Karpas-422 (cell line): Measurements from ENCODE around the gene CACNA2D3. TPM values are rescaled to one million over a fixed set of nuclear protein-coding genes. Genes with fewer than 3 reads are reported as not detected.
A peak's percentile ranks its signal among the peaks of the same experiment; 100 is the strongest.

ENCODE experiments used
- DNase-seq: peaks from one replicate; pipeline ENCODE4 v3.0.0-alpha.2; 2015
- H2AFZ ChIP-seq: fragments of 200-600 bp; sonication (generic); 2 replicates; pipeline ENCODE4 v1.6.1; 2014; ENCODE audit warnings: antibody characterized with exemption, low read length, mixed read lengths
- H3K27ac ChIP-seq: fragments of 200-600 bp; sonication (generic); 2 replicates; pipeline ENCODE4 v1.5.1; 2014; ENCODE audit warnings: mild to moderate bottlenecking, low read length, moderate library complexity
- H3K27me3 ChIP-seq: fragments of 200-600 bp; sonication (generic); 2 replicates; pipeline ENCODE4 v1.6.1; 2014; ENCODE audit warnings: low read length, mixed read lengths
- H3K36me3 ChIP-seq: fragments of 200-600 bp; sonication (generic); 2 replicates; pipeline ENCODE4 v1.6.1; 2014; ENCODE audit warnings: low read length, mixed read lengths; ENCODE audit not compliant: insufficient read depth
- H3K4me1 ChIP-seq: fragments of 200-600 bp; sonication (generic); 2 replicates; pipeline ENCODE4 v1.6.1; 2014; ENCODE audit warnings: mild to moderate bottlenecking, low read length, mixed read lengths
- H3K4me2 ChIP-seq: fragments of 200-600 bp; sonication (generic); 2 replicates; pipeline ENCODE4 v1.6.1; 2014; ENCODE audit warnings: low read length, low read depth, mild to moderate bottlenecking; ENCODE audit not compliant: poor library complexity, severe bottlenecking
- H3K4me3 ChIP-seq: fragments of 200-600 bp; sonication (generic); 2 replicates; pipeline ENCODE4 v1.5.1; 2014; ENCODE audit warnings: mild to moderate bottlenecking, antibody characterized with exemption, low read length, mixed read lengths
- H3K79me2 ChIP-seq: fragments of 200-600 bp; sonication (generic); 2 replicates; pipeline ENCODE4 v1.6.1; 2014; ENCODE audit warnings: mild to moderate bottlenecking, low read length, mixed read lengths
- H3K9ac ChIP-seq: fragments of 200-600 bp; sonication (generic); 2 replicates; pipeline ENCODE4 v1.6.0; 2014; ENCODE audit warnings: low read length
- H3K9me2 ChIP-seq: fragments of 200-600 bp; sonication (generic), shearing (Covaris generic); replicated peaks from 2 replicates; pipeline ENCODE4 v1.6.0; 2014; ENCODE audit warnings: mild to moderate bottlenecking, low read length, moderate library complexity; ENCODE audit not compliant: insufficient read depth
- H3K9me3 ChIP-seq: fragments of 300-700, 200-600 bp; sonication (generic); 2 replicates; pipeline ENCODE4 v1.6.1; 2014; ENCODE audit warnings: low read length, mixed read lengths
- H4K20me1 ChIP-seq: fragments of 200-600 bp; sonication (generic); 2 replicates; pipeline ENCODE4 v1.6.1; 2014; ENCODE audit warnings: mild to moderate bottlenecking, antibody characterized with exemption, low read length, low read depth; ENCODE audit not compliant: insufficient read depth
- total RNA-seq: library from RNA; depleted of rRNA; stranded (reverse); fragments of >200 nt; shearing (Covaris generic); gene quantifications from 2 replicates; pipeline ENCODE4 v1.2.3, GENCODE V29; 2014; ENCODE audit warnings: low replicate concordance

CACNA2D3 gene
- total RNA-seq, 1 experiment from 2014 or later = not detected

DNA sequence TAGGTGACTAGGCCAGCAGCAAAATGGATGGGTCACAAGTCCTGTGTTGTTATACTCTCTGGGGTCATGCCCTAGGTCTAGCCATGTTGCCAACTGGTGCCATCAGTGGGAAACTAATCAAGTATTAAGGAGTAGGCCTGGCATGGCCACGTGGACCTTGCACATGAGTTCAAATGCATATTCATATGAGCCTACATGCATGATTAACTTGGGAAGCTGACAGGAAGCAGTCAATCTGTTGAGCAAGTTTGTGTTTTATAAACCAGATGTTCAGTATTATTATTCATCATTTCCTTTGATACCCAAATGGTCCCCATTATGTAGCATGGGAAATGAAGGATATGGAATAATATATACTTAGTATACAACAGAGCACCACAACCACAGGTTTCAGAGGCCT is 710.5 kb downstream of the CACNA2D3 start:
- no peak overlapping the region for H3K4me2 ChIP-seq
- DNase-seq = no peak
- no peaks in the 10 kb centered on the region for H3K79me2 ChIP-seq
- no peaks in the 10 kb centered on the region for H3K36me3 ChIP-seq
- H3K4me3 ChIP-seq = no peak overlapping the region
- no peak overlapping the region for H3K27ac ChIP-seq
- no peak overlapping the region for H3K9ac ChIP-seq
- H4K20me1 ChIP-seq = no peaks in the 10 kb centered on the region
- no peaks in the 10 kb centered on the region for H3K9me3 ChIP-seq
- no peaks in the 10 kb centered on the region for H3K9me2 ChIP-seq
- no peaks in the 10 kb centered on the region for H3K4me1 ChIP-seq
- no peak overlapping the region for H2AFZ ChIP-seq
- no peaks in the 10 kb centered on the region for H3K27me3 ChIP-seq

- H3K27ac ChIP-seq = no peak overlapping the region
- no peaks in the 10 kb centered on the region for H3K4me1 ChIP-seq
- H3K9me2 ChIP-seq = no peaks in the 10 kb centered on the region
- no peak overlapping the region for H3K4me3 ChIP-seq
- no peak overlapping the region for H3K4me2 ChIP-seq
- H3K9ac ChIP-seq = no peak overlapping the region
- no peaks in the 10 kb centered on the region for H4K20me1 ChIP-seq
- H3K79me2 ChIP-seq = no peaks in the 10 kb centered on the region
- no peaks in the 10 kb centered on the region for H3K9me3 ChIP-seq
- H3K36me3 ChIP-seq = no peaks in the 10 kb centered on the region
- no peak overlapping the region for H2AFZ ChIP-seq
- no peaks in the 10 kb centered on the region for H3K27me3 ChIP-seq
- DNase-seq = no peak
These were observed 713.3 kb downstream of the CACNA2D3 start for GRCh38 chr3:54835701-54836100.

GRCh38 chr3:54836871-54837270 is 714.5 kb downstream of the CACNA2D3 start:
- Histone ChIP-seq H3K36me3 (no peaks in the 10 kb centered on the region), H4K20me1 (no peaks in the 10 kb centered on the region), H3K4me2 (no peak overlapping the region), H3K9me3 (no peaks in the 10 kb centered on the region), H3K9ac (no peak overlapping the region), H3K4me1 (no peaks in the 10 kb centered on the region), H3K79me2 (no peaks in the 10 kb centered on the region), H3K4me3 (no peak overlapping the region), H2AFZ (no peak overlapping the region), H3K27ac (no peak overlapping the region), H3K9me2 (no peaks in the 10 kb centered on the region), H3K27me3 (no peaks in the 10 kb centered on the region)
- DNase-seq = no peak

GRCh38 chr3:54837964-54838363 is 715.6 kb downstream of the CACNA2D3 start:
- Histone ChIP-seq H3K4me1 (no peaks in the 10 kb centered on the region), H3K79me2 (no peaks in the 10 kb centered on the region), H2AFZ (no peak overlapping the region), H4K20me1 (no peaks in the 10 kb centered on the region), H3K36me3 (no peaks in the 10 kb centered on the region), H3K27ac (no peak overlapping the region), H3K4me3 (no peak overlapping the region), H3K9me3 (no peaks in the 10 kb centered on the region), H3K9me2 (no peaks in the 10 kb centered on the region), H3K27me3 (no peaks in the 10 kb centered on the region), H3K9ac (no peak overlapping the region), H3K4me2 (no peak overlapping the region)
- peak; percentile 62 for DNase-seq

DNA sequence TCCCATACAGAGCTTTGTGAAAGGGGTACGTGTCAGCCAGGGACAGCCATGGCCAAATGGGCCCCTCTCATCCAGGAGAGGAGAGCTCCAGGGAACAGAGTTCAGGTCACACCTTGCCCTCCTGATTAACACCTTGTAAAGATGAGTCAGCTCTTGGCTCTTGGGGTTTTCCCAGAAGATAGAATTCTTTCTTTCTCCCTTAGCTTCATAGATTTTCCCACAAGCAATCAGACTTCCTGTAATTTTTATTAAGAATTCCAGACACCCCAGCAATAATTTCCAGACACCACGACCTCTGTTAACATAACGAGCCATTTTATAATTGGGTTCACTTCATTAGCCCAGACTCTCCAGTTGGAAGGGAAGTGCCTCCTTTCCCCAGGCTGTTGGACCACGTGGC is 719.1 kb downstream of the CACNA2D3 start:
- H3K79me2 ChIP-seq = no peaks in the 10 kb centered on the region
- H2AFZ ChIP-seq = no peak overlapping the region
- DNase-seq = no peak
- H3K36me3 ChIP-seq = no peaks in the 10 kb centered on the region
- no peaks in the 10 kb centered on the region for H3K9me3 ChIP-seq
- H3K9ac ChIP-seq = no peak overlapping the region
- no peaks in the 10 kb centered on the region for H3K27me3 ChIP-seq
- H3K4me1 ChIP-seq = no peaks in the 10 kb centered on the region
- H3K27ac ChIP-seq = no peak overlapping the region
- no peak overlapping the region for H3K4me2 ChIP-seq
- H4K20me1 ChIP-seq = no peaks in the 10 kb centered on the region
- no peak overlapping the region for H3K4me3 ChIP-seq
- no peaks in the 10 kb centered on the region for H3K9me2 ChIP-seq

DNA sequence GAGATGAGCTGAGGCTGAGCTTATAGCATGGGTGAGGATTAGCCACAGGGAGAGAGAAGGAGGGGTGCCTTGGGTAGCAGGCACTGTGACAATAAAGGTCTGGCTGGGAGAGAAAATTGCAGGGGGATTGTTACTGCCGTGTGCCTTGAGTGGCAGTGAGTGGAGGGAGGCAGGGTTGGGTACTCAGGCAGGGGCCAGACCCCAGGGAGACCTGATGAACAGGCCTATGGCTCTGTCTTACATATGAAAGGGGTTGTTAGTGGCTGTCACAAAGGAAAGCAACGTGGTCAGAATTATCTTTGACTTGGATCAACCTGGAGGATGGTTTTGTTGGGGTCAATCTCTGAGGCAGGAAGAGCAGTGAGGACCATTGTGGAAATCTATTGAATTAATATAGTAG is 721.0 kb downstream of the CACNA2D3 start:
- Histone ChIP-seq H2AFZ (no peak overlapping the region), H4K20me1 (no peaks in the 10 kb centered on the region), H3K36me3 (no peaks in the 10 kb centered on the region), H3K4me2 (no peak overlapping the region), H3K79me2 (no peaks in the 10 kb centered on the region), H3K9me2 (no peaks in the 10 kb centered on the region), H3K27ac (no peak overlapping the region), H3K27me3 (no peaks in the 10 kb centered on the region), H3K4me3 (no peak overlapping the region), H3K4me1 (no peaks in the 10 kb centered on the region), H3K9me3 (no peaks in the 10 kb centered on the region), H3K9ac (no peak overlapping the region)
- DNase-seq = no peak

GRCh38 chr3:54844211-54844610 is 721.9 kb downstream of the CACNA2D3 start:
- H3K27ac ChIP-seq = no peak overlapping the region
- no peak for DNase-seq
- H3K9ac ChIP-seq = no peak overlapping the region
- H3K79me2 ChIP-seq = no peaks in the 10 kb centered on the region
- H3K9me3 ChIP-seq = no peaks in the 10 kb centered on the region
- H3K4me2 ChIP-seq = no peak overlapping the region
- H2AFZ ChIP-seq = no peak overlapping the region
- no peak overlapping the region for H3K4me3 ChIP-seq
- H3K27me3 ChIP-seq = no peaks in the 10 kb centered on the region
- H3K9me2 ChIP-seq = no peaks in the 10 kb centered on the region
- no peaks in the 10 kb centered on the region for H3K36me3 ChIP-seq
- no peaks in the 10 kb centered on the region for H4K20me1 ChIP-seq
- H3K4me1 ChIP-seq = no peaks in the 10 kb centered on the region

GRCh38 chr3:54845011-54845410 is 722.7 kb downstream of the CACNA2D3 start:
- Histone ChIP-seq H3K4me3 (no peak overlapping the region), H3K27me3 (no peaks in the 10 kb centered on the region), H2AFZ (no peak overlapping the region)

GRCh38 chr3:54845551-54845950 is 723.2 kb downstream of the CACNA2D3 start:
- H3K9me3 ChIP-seq = no peaks in the 10 kb centered on the region
- no peak overlapping the region for H2AFZ ChIP-seq
- H4K20me1 ChIP-seq = no peaks in the 10 kb centered on the region
- no peaks in the 10 kb centered on the region for H3K36me3 ChIP-seq
- H3K27me3 ChIP-seq = no peaks in the 10 kb centered on the region
- H3K4me3 ChIP-seq = no peak overlapping the region
- no peak overlapping the region for H3K27ac ChIP-seq
- H3K9me2 ChIP-seq = no peaks in the 10 kb centered on the region
- no peak for DNase-seq
- H3K4me1 ChIP-seq = no peaks in the 10 kb centered on the region
- no peaks in the 10 kb centered on the region for H3K79me2 ChIP-seq
- H3K4me2 ChIP-seq = no peak overlapping the region
- no peak overlapping the region for H3K9ac ChIP-seq

More at GRCh38 chr3:54845011-54845410, 722.7 kb downstream of the CACNA2D3 start:
- no peak overlapping the region for H3K9ac ChIP-seq
- no peak for DNase-seq
- H3K4me1 ChIP-seq = no peaks in the 10 kb centered on the region
- H3K27ac ChIP-seq = no peak overlapping the region
- H3K79me2 ChIP-seq = no peaks in the 10 kb centered on the region
- no peaks in the 10 kb centered on the region for H3K9me2 ChIP-seq
- no peaks in the 10 kb centered on the region for H3K9me3 ChIP-seq
- H3K36me3 ChIP-seq = no peaks in the 10 kb centered on the region
- no peak overlapping the region for H3K4me2 ChIP-seq
- no peaks in the 10 kb centered on the region for H4K20me1 ChIP-seq
